HFFc6 (cell line): ENCODE results near the gene HBG2. TPM values are rescaled to one million over a fixed set of nuclear protein-coding genes. Genes with fewer than 3 reads are reported as not detected.
A peak's percentile ranks its signal among the peaks of the same experiment; 100 is the strongest.

Experiments
- DNase-seq: peaks from one replicate; pipeline ENCODE4 v3.0.0-alpha.2; 2018
- H3K27ac Mint-ChIP-seq: 2 replicates; pipeline ENCODE4 v1.8.0; 2020; ENCODE audit warnings: mild to moderate bottlenecking, mixed read lengths
- H3K27me3 Mint-ChIP-seq: 2 replicates; pipeline ENCODE4 v1.8.0; 2021; ENCODE audit warnings: mild to moderate bottlenecking, moderate library complexity, mixed read lengths; ENCODE audit not compliant: insufficient read depth
- H3K36me3 Mint-ChIP-seq: 2 replicates; pipeline ENCODE4 v1.8.0; 2021; ENCODE audit warnings: low read depth, mixed read lengths
- H3K4me1 Mint-ChIP-seq: 2 replicates; pipeline ENCODE4 v1.8.0; 2020; ENCODE audit warnings: low read depth, mixed read lengths
- H3K4me3 Mint-ChIP-seq: 2 replicates; pipeline ENCODE4 v1.8.0; 2020; ENCODE audit warnings: mild to moderate bottlenecking, moderate library complexity, mixed read lengths
- H3K9me3 Mint-ChIP-seq: 2 replicates; pipeline ENCODE4 v1.8.0; 2020; ENCODE audit warnings: mild to moderate bottlenecking, mixed read lengths
- CTCF ChIP-seq: fragments of 200-600 bp; sonication (generic); IDR thresholded peaks from 2 replicates; pipeline ENCODE4 v1.5.0; 2021; ENCODE audit warnings: antibody characterized with exemption, mild to moderate bottlenecking
- total RNA-seq, 6 experiments: library from RNA; stranded (reverse); fragmentation: NEBNext Ultra II Directional; extraction: Animal tissue kit (Norgen Biotek cat#: 25700); gene quantifications; 2 replicates in 1 of 6; 3 replicates in 5 of 6; pipeline ENCODE4 v1.2.3, GENCODE V29; 2021

HBG2 gene
- total RNA-seq, 6 experiments from 2014 or later, result not detected

- no peaks in the 10 kb centered on the region for H3K9me3 Mint-ChIP-seq
- no peak overlapping the region for H3K27ac Mint-ChIP-seq
- H3K27me3 Mint-ChIP-seq, result no peaks in the 10 kb centered on the region
These were observed 30.1 kb upstream of the HBG2 start for GRCh38 chr11:5284637-5285036.

GRCh38 chr11:5283882-5284281 lies 29.3 kb upstream of the HBG2 start:
- no peak overlapping the region for H3K4me3 Mint-ChIP-seq
- H3K9me3 Mint-ChIP-seq, result no peaks in the 10 kb centered on the region
- H3K27me3 Mint-ChIP-seq, result no peaks in the 10 kb centered on the region
- no peak overlapping the region for H3K27ac Mint-ChIP-seq
- TF ChIP-seq CTCF, result no peak
- no peaks in the 10 kb centered on the region for H3K36me3 Mint-ChIP-seq
- H3K4me1 Mint-ChIP-seq, result peaks cover 64% of the 10 kb centered on the region
- no peak for DNase-seq

More at GRCh38 chr11:5284637-5285036, 30.1 kb upstream of the HBG2 start:
- TF ChIP-seq CTCF, result no peak
- Mint-ChIP-seq H3K4me3 (no peak overlapping the region), H3K36me3 (no peaks in the 10 kb centered on the region), H3K4me1 (peaks cover 64% of the 10 kb centered on the region)
- no peak for DNase-seq

GRCh38 chr11:5283086-5283485 lies 28.5 kb upstream of the HBG2 start:
- Mint-ChIP-seq H3K36me3 (no peaks in the 10 kb centered on the region), H3K9me3 (no peaks in the 10 kb centered on the region), H3K4me3 (no peak overlapping the region), H3K27me3 (no peaks in the 10 kb centered on the region), H3K4me1 (peaks cover 58% of the 10 kb centered on the region), H3K27ac (no peak overlapping the region)
- no peak for DNase-seq
- TF ChIP-seq CTCF, result no peak

DNA sequence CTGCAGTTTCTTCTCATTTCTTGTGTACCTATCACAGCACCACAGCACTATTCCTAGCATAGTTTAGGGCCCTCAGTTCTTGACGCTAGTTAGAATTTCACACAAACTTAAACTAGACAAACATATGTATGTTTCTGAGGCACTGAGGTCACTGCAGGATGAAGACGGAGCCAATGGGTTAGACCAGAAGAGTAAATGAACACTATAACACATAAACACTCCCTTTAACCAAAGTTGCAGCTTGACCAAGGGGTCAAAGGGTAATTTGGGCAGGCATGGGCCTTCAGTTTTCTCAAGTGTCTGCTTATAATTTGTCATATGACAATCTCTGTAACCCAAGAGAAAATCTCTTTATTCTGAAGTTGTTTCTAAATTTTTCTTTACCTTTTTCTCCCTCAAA lies 28.0 kb upstream of the HBG2 start:
- no peak for DNase-seq
- TF ChIP-seq CTCF, result no peak
- no peak overlapping the region for H3K27ac Mint-ChIP-seq
- H3K4me3 Mint-ChIP-seq, result no peak overlapping the region
- H3K27me3 Mint-ChIP-seq, result no peaks in the 10 kb centered on the region
- peaks cover 58% of the 10 kb centered on the region for H3K4me1 Mint-ChIP-seq
- H3K9me3 Mint-ChIP-seq, result no peaks in the 10 kb centered on the region
- no peaks in the 10 kb centered on the region for H3K36me3 Mint-ChIP-seq

DNA sequence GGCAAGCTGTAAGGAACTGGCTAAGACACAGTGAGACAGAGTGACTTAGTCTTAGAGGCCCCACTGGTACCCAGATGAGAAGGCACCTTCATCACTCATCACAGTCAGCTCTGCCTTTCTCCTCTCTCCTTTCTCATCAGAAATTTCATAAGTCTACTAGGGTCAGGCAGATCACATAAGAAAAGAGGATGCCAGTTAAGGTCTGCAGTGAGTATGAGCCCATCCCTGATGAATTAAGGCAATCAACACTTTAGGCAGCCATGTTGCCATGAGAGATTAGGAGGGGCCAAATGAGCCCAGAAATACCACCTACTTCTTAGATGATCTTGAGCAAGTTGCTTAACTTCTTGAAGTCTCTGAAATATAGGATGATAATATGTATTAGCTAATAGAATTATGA lies 27.0 kb upstream of the HBG2 start:
- TF ChIP-seq CTCF, result no peak
- Mint-ChIP-seq H3K9me3 (no peaks in the 10 kb centered on the region), H3K27ac (peak overlapping the region; percentile 83), H3K4me1 (peaks cover 52% of the 10 kb centered on the region), H3K27me3 (no peaks in the 10 kb centered on the region), H3K4me3 (no peak overlapping the region), H3K36me3 (no peaks in the 10 kb centered on the region)
- no peak for DNase-seq

DNA sequence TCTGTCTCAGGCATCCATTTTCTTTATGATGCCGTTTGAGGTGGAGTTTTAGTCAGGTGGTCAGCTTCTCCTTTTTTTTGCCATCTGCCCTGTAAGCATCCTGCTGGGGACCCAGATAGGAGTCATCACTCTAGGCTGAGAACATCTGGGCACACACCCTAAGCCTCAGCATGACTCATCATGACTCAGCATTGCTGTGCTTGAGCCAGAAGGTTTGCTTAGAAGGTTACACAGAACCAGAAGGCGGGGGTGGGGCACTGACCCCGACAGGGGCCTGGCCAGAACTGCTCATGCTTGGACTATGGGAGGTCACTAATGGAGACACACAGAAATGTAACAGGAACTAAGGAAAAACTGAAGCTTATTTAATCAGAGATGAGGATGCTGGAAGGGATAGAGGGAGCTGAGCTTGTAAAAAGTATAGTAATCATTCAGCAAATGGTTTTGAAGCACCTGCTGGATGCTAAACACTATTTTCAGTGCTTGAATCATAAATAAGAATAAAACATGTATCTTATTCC lies 26.1 kb upstream of the HBG2 start:
- H3K4me1 Mint-ChIP-seq, result peaks cover 45% of the 10 kb centered on the region
- TF ChIP-seq CTCF, result no peak
- no peaks in the 10 kb centered on the region for H3K9me3 Mint-ChIP-seq
- peak overlapping the region; percentile 32 for H3K4me3 Mint-ChIP-seq
- H3K27me3 Mint-ChIP-seq, result no peaks in the 10 kb centered on the region
- no peaks in the 10 kb centered on the region for H3K36me3 Mint-ChIP-seq
- peak; percentile 99 for DNase-seq
- H3K27ac Mint-ChIP-seq, result peak overlapping the region; percentile 83
